ENCODE measurements around the gene AVEN. TPM values are rescaled to one million over a fixed set of nuclear protein-coding genes. Genes with fewer than 3 reads are reported as not detected.

Gene AVEN
- total RNA-seq, 1 experiment from 2014 or later, result 17.0 TPM

DNA sequence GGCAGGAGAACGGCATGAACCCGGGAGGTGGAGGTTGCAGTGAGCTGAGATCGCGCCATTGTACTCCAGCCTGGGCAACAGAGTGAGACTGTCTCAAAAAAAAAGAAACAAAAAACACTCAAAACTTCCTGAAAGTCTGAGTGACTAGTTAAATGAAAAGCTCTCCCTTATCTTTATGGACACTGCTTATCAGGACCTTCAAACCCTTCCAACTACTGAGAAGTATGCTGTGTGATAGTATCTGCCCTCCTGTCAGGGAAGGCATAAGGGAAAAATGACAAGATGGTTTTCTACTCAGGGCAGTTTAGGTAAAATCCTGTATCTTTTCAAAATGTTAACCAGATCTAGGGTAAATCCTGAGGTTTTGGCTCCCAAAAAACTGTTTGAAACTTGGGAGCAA, 40.9 kb upstream of the AVEN start:
- Histone ChIP-seq H3K36me3 (ENCODE audit: insufficient read depth, low read length, poor library complexity, severe bottlenecking) (peaks cover 6% of the 10 kb centered on the region), H3K4me1 (ENCODE audit: insufficient read depth, low read length, poor library complexity, severe bottlenecking) (no peaks in the 10 kb centered on the region), H3K9me3 (ENCODE audit: low read depth, low read length, poor library complexity, severe bottlenecking) (no peaks in the 10 kb centered on the region), H3K27me3 (replicated peaks; ENCODE audit: insufficient read depth, low read depth, low read length, poor library complexity) (no peaks in the 10 kb centered on the region), H3K27ac (ENCODE audit: low read depth, low read length, poor library complexity, severe bottlenecking) (no peak overlapping the region), H3K4me3 (ENCODE audit: low read depth, low read length, poor library complexity, severe bottlenecking) (no peak overlapping the region)
- CTCF ChIA-PET, result no interaction called here
- POLR2A ChIA-PET (ENCODE audit: low non-redundant PET), result interaction anchor here (0.6 kb wide), 1 partner anchor 14 kb away, joined by 3 read pairs; no protein-coding TSS in a partner anchor
- TF ChIP-seq, protein P1, sequence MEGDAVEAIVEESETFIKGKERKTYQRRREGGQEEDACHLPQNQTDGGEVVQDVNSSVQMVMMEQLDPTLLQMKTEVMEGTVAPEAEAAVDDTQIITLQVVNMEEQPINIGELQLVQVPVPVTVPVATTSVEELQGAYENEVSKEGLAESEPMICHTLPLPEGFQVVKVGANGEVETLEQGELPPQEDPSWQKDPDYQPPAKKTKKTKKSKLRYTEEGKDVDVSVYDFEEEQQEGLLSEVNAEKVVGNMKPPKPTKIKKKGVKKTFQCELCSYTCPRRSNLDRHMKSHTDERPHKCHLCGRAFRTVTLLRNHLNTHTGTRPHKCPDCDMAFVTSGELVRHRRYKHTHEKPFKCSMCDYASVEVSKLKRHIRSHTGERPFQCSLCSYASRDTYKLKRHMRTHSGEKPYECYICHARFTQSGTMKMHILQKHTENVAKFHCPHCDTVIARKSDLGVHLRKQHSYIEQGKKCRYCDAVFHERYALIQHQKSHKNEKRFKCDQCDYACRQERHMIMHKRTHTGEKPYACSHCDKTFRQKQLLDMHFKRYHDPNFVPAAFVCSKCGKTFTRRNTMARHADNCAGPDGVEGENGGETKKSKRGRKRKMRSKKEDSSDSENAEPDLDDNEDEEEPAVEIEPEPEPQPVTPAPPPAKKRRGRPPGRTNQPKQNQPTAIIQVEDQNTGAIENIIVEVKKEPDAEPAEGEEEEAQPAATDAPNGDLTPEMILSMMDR (conservative IDR thresholded peaks at IDR 0.05; ENCODE audit: low read depth, low read length), result no peak
- no peak for TF ChIP-seq EZH2 (IDR thresholded peaks at IDR 0.05; ENCODE audit: borderline replicate concordance, low read depth, low read length, poor library complexity, severe bottlenecking)
- no peak for DNase-seq (ENCODE audit: low spot score)
- no TSS peak for BruUV-seq (replicated peaks)
- intact Hi-C loops (cut with micrococcal nuclease; ENCODE audit: unreplicated experiment), result no loop called here

DNA sequence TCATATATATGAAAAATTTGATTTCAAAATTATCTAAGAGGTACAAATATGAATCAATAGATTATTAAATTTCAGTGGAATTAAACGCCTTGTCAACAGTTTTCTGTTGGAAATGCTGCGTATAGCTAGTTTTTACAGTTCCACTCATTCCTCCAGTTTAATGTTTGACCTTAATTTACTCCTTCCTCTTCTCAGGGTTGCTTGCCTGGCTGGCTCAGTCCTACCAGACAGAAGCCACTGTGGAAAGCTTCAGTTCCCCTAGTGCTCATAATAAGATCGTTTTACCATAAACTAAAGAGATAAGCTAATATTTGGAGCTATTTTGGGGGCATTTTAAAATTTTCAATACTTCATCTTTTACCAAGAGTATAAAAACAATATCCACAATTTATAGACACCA, 39.9 kb upstream of the AVEN start:
- TF ChIP-seq, protein P1 (conservative IDR thresholded peaks at IDR 0.05; ENCODE audit: low read depth, low read length), result no peak
- no peak for TF ChIP-seq EZH2 (IDR thresholded peaks at IDR 0.05; ENCODE audit: borderline replicate concordance, low read depth, low read length, poor library complexity, severe bottlenecking)
- intact Hi-C loops (cut with micrococcal nuclease; ENCODE audit: unreplicated experiment), result no loop called here
- H3K27me3 ChIP-seq (replicated peaks; ENCODE audit: insufficient read depth, low read depth, low read length, poor library complexity), result no peaks in the 10 kb centered on the region
- H3K4me1 ChIP-seq (ENCODE audit: insufficient read depth, low read length, poor library complexity, severe bottlenecking), result no peaks in the 10 kb centered on the region
- no peak overlapping the region for H3K27ac ChIP-seq (ENCODE audit: low read depth, low read length, poor library complexity, severe bottlenecking)
- no peaks in the 10 kb centered on the region for H3K9me3 ChIP-seq (ENCODE audit: low read depth, low read length, poor library complexity, severe bottlenecking)
- BruUV-seq (replicated peaks), result no TSS peak
- ChIA-PET POLR2A (ENCODE audit: low non-redundant PET) (no interaction called here), CTCF (no interaction called here)
- no peak for DNase-seq (ENCODE audit: low spot score)
- H3K36me3 ChIP-seq (ENCODE audit: insufficient read depth, low read length, poor library complexity, severe bottlenecking), result peaks cover 6% of the 10 kb centered on the region
- no peak overlapping the region for H3K4me3 ChIP-seq (ENCODE audit: low read depth, low read length, poor library complexity, severe bottlenecking)

DNA sequence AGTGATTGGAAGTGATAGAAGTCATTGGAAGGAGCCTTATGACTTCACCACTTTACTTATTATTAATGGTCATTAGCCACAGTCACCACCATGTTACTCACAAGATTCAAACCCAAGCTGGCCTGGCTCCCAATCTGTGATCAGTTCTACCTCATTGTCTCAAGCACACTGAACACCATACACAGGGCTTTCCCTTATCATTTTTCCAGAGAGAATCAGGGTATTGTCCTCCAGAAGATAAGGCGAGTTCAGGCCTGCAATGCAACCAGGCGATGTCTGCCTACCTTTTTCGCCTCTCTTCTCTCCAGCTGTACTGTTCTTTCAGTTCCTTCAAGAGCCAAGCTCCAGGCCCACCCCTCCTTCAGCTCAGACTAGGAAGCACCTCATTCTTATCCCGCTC, 37.8 kb upstream of the AVEN start:
- ChIA-PET POLR2A (ENCODE audit: low non-redundant PET) (no interaction called here), CTCF (no interaction called here)
- no peak for TF ChIP-seq EZH2 (IDR thresholded peaks at IDR 0.05; ENCODE audit: borderline replicate concordance, low read depth, low read length, poor library complexity, severe bottlenecking)
- TF ChIP-seq, protein P1 (conservative IDR thresholded peaks at IDR 0.05; ENCODE audit: low read depth, low read length), result no peak
- Histone ChIP-seq H3K9me3 (ENCODE audit: low read depth, low read length, poor library complexity, severe bottlenecking) (no peaks in the 10 kb centered on the region), H3K4me3 (ENCODE audit: low read depth, low read length, poor library complexity, severe bottlenecking) (no peak overlapping the region), H3K4me1 (ENCODE audit: insufficient read depth, low read length, poor library complexity, severe bottlenecking) (no peaks in the 10 kb centered on the region), H3K27ac (ENCODE audit: low read depth, low read length, poor library complexity, severe bottlenecking) (no peak overlapping the region), H3K27me3 (replicated peaks; ENCODE audit: insufficient read depth, low read depth, low read length, poor library complexity) (no peaks in the 10 kb centered on the region), H3K36me3 (ENCODE audit: insufficient read depth, low read length, poor library complexity, severe bottlenecking) (no peaks in the 10 kb centered on the region)
- intact Hi-C loops (cut with micrococcal nuclease; ENCODE audit: unreplicated experiment), result no loop called here
- no TSS peak for BruUV-seq (replicated peaks)
- DNase-seq (ENCODE audit: low spot score), result no peak
